ENCODE data around the gene FPGT. TPM values are rescaled to one million over a fixed set of nuclear protein-coding genes. Genes with fewer than 3 reads are reported as not detected.

The FPGT gene
- total RNA-seq, 1 experiment from 2014 or later, result 19.1 TPM

- BruUV-seq (replicated peaks), result no TSS peak
- intact Hi-C loops (cut with micrococcal nuclease; ENCODE audit: unreplicated experiment), result no loop called here
- TF ChIP-seq CTCF (IDR thresholded peaks at IDR 0.05; ENCODE audit: unreplicated experiment), result no peak
- Mint-ChIP-seq H3K36me3 (ENCODE audit: insufficient read depth, unreplicated experiment) (no peaks in the 10 kb centered on the region), H3K27ac (ENCODE audit: unreplicated experiment) (no peak overlapping the region), H3K27me3 (ENCODE audit: unreplicated experiment) (no peaks in the 10 kb centered on the region), H3K4me3 (ENCODE audit: low read depth, unreplicated experiment) (no peak overlapping the region), H3K9me3 (ENCODE audit: low read depth, unreplicated experiment) (peaks cover 16% of the 10 kb centered on the region), H3K4me1 (ENCODE audit: low read depth, unreplicated experiment) (no peaks in the 10 kb centered on the region)
- CTCF ChIA-PET, result no interaction called here
- DNase-seq, result no peak
Measured at GRCh38 chr1:74223453-74223852, 25.4 kb downstream of the FPGT start.

DNA sequence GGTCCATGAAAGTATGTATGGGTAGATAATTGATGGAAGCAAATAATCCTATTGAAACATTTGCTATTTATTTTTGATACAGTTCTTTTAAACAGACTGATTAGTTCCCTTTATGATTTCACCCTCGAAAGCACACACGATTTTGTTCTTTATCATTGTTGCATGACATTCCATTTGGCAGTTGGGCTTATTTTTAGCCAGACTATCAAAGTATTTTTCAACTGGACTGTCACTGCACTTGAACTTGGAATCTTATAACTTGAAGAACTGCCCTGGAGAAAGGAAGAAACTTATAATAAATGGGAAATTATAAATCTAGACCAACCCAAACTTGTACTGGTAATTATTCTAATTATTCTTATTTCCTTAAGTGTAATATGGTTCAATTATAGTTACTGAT, 37.1 kb downstream of the FPGT start, which contains the start of gene TNNI3K:
TNNI3K (plus strand) TSS at position 235 of the 400 bp plus-strand sequence; CDS start at position 300, 65 bp downstream.
- BruUV-seq (replicated peaks), result no TSS peak
- no peak within 1 kb of the TSS for H3K4me3 Mint-ChIP-seq (ENCODE audit: low read depth, unreplicated experiment)
- intact Hi-C loops (cut with micrococcal nuclease; ENCODE audit: unreplicated experiment), result no loop called here
- no peak for DNase-seq
- no peaks in the 10 kb centered on the region for H3K4me1 Mint-ChIP-seq (ENCODE audit: low read depth, unreplicated experiment)
- no peak for TF ChIP-seq CTCF (IDR thresholded peaks at IDR 0.05; ENCODE audit: unreplicated experiment)
- peaks cover 12% of the 10 kb centered on the region for H3K9me3 Mint-ChIP-seq (ENCODE audit: low read depth, unreplicated experiment)
- H3K36me3 Mint-ChIP-seq (ENCODE audit: insufficient read depth, unreplicated experiment), result no peaks in the 10 kb centered on the region
- CTCF ChIA-PET, result no interaction called here
- no peaks in the 10 kb centered on the region for H3K27me3 Mint-ChIP-seq (ENCODE audit: unreplicated experiment)
- no peak within 1 kb of the TSS for H3K27ac Mint-ChIP-seq (ENCODE audit: unreplicated experiment)

GRCh38 chr1:74236440-74236839, 38.4 kb downstream of the FPGT start:
- Mint-ChIP-seq H3K4me1 (ENCODE audit: low read depth, unreplicated experiment) (no peaks in the 10 kb centered on the region), H3K9me3 (ENCODE audit: low read depth, unreplicated experiment) (peaks cover 12% of the 10 kb centered on the region)
- BruUV-seq (replicated peaks), result no TSS peak

DNA sequence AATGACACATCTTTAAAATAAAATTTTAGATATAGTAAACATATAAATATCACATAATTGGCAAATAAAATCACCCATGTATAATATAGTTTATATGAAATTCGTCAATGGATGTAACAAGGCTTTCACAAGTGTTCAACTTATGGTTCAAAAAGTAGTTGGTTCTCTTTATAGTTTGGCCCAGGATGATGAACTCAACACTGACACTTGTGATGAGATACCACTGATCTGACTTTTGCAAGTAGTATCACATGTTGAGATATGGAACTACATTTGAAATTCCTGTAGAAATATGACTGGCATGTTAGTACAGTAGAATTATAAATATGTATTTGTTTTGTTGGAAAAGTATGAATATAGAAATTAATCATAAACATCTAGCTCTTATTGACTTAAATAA, 39.0 kb downstream of the FPGT start:
- no TSS peak for BruUV-seq (replicated peaks)
- no peak overlapping the region for H3K4me3 Mint-ChIP-seq (ENCODE audit: low read depth, unreplicated experiment)
- no peaks in the 10 kb centered on the region for H3K27me3 Mint-ChIP-seq (ENCODE audit: unreplicated experiment)
- H3K9me3 Mint-ChIP-seq (ENCODE audit: low read depth, unreplicated experiment), result peaks cover 12% of the 10 kb centered on the region
- no peak for TF ChIP-seq CTCF (IDR thresholded peaks at IDR 0.05; ENCODE audit: unreplicated experiment)
- no peaks in the 10 kb centered on the region for H3K4me1 Mint-ChIP-seq (ENCODE audit: low read depth, unreplicated experiment)
- intact Hi-C loops (cut with micrococcal nuclease; ENCODE audit: unreplicated experiment), result no loop called here
- H3K36me3 Mint-ChIP-seq (ENCODE audit: insufficient read depth, unreplicated experiment), result no peaks in the 10 kb centered on the region
- no peak overlapping the region for H3K27ac Mint-ChIP-seq (ENCODE audit: unreplicated experiment)
- no peak for DNase-seq
- CTCF ChIA-PET, result no interaction called here

More at GRCh38 chr1:74236440-74236839, 38.4 kb downstream of the FPGT start:
- CTCF ChIA-PET, result no interaction called here
- no peak overlapping the region for H3K27ac Mint-ChIP-seq (ENCODE audit: unreplicated experiment)
- no peak for DNase-seq
- H3K4me3 Mint-ChIP-seq (ENCODE audit: low read depth, unreplicated experiment), result no peak overlapping the region
- H3K36me3 Mint-ChIP-seq (ENCODE audit: insufficient read depth, unreplicated experiment), result no peaks in the 10 kb centered on the region
- no peaks in the 10 kb centered on the region for H3K27me3 Mint-ChIP-seq (ENCODE audit: unreplicated experiment)
- TF ChIP-seq CTCF (IDR thresholded peaks at IDR 0.05; ENCODE audit: unreplicated experiment), result no peak
- intact Hi-C loops (cut with micrococcal nuclease; ENCODE audit: unreplicated experiment), result no loop called here

All from Calu3 (cell line).